ENCODE results near the gene FITM2. TPM values are rescaled to one million over a fixed set of nuclear protein-coding genes. Genes with fewer than 3 reads are reported as not detected.
"Not testable (repeated sequence)": the region's sequence is repeated elsewhere in the genome, so short reads cannot be mapped to it uniquely, and the experiment has no call there.

Gene FITM2
- total and polyA plus RNA-seq, 10 of the 15 experiments (the other 5 are each of a cell fraction or from before 2014, with no cell fraction given), result 0.46 to 1.9 (median 1.6) TPM

DNA sequence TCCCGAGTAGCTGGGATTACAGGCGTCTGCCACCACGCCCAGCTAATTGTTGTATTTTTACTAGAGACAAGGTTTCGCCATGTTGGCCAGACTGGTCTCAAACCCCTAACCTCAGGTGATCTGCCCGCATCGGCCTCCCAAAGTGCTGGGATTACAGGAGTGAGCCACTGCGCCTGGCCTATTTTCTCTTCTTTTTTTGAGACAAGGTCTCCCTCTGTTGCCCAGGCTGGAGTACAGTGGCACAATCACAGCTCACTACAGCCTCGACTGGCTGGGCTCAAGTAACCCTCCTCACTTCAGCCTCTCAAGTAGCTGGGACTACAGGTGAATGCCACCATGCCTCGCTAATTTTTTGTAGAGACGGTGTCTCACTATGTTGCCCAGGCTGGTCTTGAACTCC, 34.9 kb upstream of the FITM2 start:
- 48% methylated on average over 10 of the region's 10 CpGs for WGBS (ENCODE audit: insufficient coverage, insufficient replicate concordance, low lambda C conversion rate, missing lambda C conversion rate)
- H3K4me2 ChIP-seq (ENCODE audit: control insufficient read depth, insufficient read depth); H3K9ac ChIP-seq (ENCODE audit: control insufficient read depth, insufficient read depth, low read length); DNase-seq (ENCODE audit: low read depth, low spot score); H3K27ac ChIP-seq (ENCODE audit: control insufficient read depth, insufficient read depth); H3K9me3 ChIP-seq (replicated peaks; ENCODE audit: control insufficient read depth, insufficient read depth, low read length); SMC1A ChIA-PET (ENCODE audit: uncharacterized antibody, unreplicated experiment); H4K20me1 ChIP-seq (ENCODE audit: control insufficient read depth, insufficient read depth); H3K79me2 ChIP-seq (ENCODE audit: control insufficient read depth, insufficient read depth, low read length); H3K27me3 ChIP-seq (replicated peaks in 1 of 2; ENCODE audit: control insufficient read depth in 2 of 2, insufficient read depth in 2 of 2, low read length in 1 of 2); H3K36me3 ChIP-seq (ENCODE audit: control insufficient read depth in 2 of 2, insufficient read depth in 2 of 2, low read length in 1 of 2); H2AFZ ChIP-seq (ENCODE audit: control insufficient read depth, low read depth, low read length); POLR2A ChIA-PET; RAD21 ChIA-PET (ENCODE audit: unreplicated experiment); intact Hi-C loops (cut with micrococcal nuclease; ENCODE audit: unreplicated experiment); H3K4me1 ChIP-seq (ENCODE audit: control insufficient read depth, insufficient read depth, low read length); ATAC-seq; H3K4me3 ChIP-seq; BruUV-seq (replicated peaks); in situ Hi-C loops (cut with MboI); FAIRE-seq: not testable (repeated sequence)
- CTCF ChIA-PET, result interaction anchor here (0.6 kb wide), 1 partner anchor 132 kb away, joined by 3 read pairs; no protein-coding TSS in a partner anchor

GRCh38 chr20:44345147-44345546, 34.1 kb upstream of the FITM2 start:
- BruUV-seq (replicated peaks), result no TSS peak
- SMC1A ChIA-PET (ENCODE audit: uncharacterized antibody, unreplicated experiment), result no interaction called here
- CTCF ChIA-PET, result no interaction called here
- TF ChIP-seq MEF2A (IDR thresholded peaks at IDR 0.05; ENCODE audit: insufficient read depth, low read depth, low read length) (no peak), ZNF274 (IDR thresholded peaks at IDR 0.05; ENCODE audit: insufficient read depth, insufficient read length) (no peak), ZBED1 (IDR thresholded peaks at IDR 0.05; ENCODE audit: borderline replicate concordance) (no peak), SKIL (IDR thresholded peaks at IDR 0.05; ENCODE audit: low read depth, poor library complexity, severe bottlenecking) (no peak), CREM (IDR thresholded peaks at IDR 0.05; ENCODE audit: low read depth) (no peak), HDAC6 (IDR thresholded peaks at IDR 0.05; ENCODE audit: unreplicated experiment) (no peak), SPI1 (IDR thresholded peaks at IDR 0.05; ENCODE audit: borderline replicate concordance, insufficient read depth, low read depth, low read length) (no peak), CREB1 (IDR thresholded peaks at IDR 0.05; ENCODE audit: low read depth) (no peak), SREBF2 (IDR thresholded peaks at IDR 0.05; ENCODE audit: low read length) (no peak), TARDBP (IDR thresholded peaks at IDR 0.05; ENCODE audit: borderline replicate concordance) (no peak), NFIC (IDR thresholded peaks at IDR 0.05; ENCODE audit: low read depth, low read length) (no peak), SMARCA5 (IDR thresholded peaks at IDR 0.05) (no peak), E2F4 (IDR thresholded peaks at IDR 0.05; ENCODE audit: low read depth, low read length) (no peak), BHLHE40 (IDR thresholded peaks at IDR 0.05; ENCODE audit: borderline replicate concordance in 1 of 2, low read depth in 2 of 2, low read length in 1 of 2) (no peak)
- TF ChIP-seq, protein P1, sequence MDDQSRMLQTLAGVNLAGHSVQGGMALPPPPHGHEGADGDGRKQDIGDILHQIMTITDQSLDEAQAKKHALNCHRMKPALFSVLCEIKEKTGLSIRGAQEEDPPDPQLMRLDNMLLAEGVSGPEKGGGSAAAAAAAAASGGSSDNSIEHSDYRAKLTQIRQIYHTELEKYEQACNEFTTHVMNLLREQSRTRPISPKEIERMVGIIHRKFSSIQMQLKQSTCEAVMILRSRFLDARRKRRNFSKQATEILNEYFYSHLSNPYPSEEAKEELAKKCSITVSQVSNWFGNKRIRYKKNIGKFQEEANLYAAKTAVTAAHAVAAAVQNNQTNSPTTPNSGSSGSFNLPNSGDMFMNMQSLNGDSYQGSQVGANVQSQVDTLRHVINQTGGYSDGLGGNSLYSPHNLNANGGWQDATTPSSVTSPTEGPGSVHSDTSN (IDR thresholded peaks at IDR 0.05; ENCODE audit: insufficient replicate concordance, low read depth, low read length), result no peak

More at GRCh38 chr20:44345147-44345546, 34.1 kb upstream of the FITM2 start:
- DNase-seq (ENCODE audit: low read depth, low spot score) (no peak), ATAC-seq (no peak), FAIRE-seq (no peak)
- Histone ChIP-seq H3K27ac (ENCODE audit: control insufficient read depth, insufficient read depth) (no peak overlapping the region), H3K27me3 (replicated peaks in 1 of 2; ENCODE audit: control insufficient read depth in 2 of 2, insufficient read depth in 2 of 2, low read length in 1 of 2) (no peaks in the 10 kb centered on the region; a peak in 2 of 4 replicates), H4K20me1 (ENCODE audit: control insufficient read depth, insufficient read depth) (no peaks in the 10 kb centered on the region), H3K4me1 (ENCODE audit: control insufficient read depth, insufficient read depth, low read length) (no peaks in the 10 kb centered on the region), H3K9me3 (replicated peaks; ENCODE audit: control insufficient read depth, insufficient read depth, low read length) (no peaks in the 10 kb centered on the region), H3K4me2 (ENCODE audit: control insufficient read depth, insufficient read depth) (no peak overlapping the region), H3K36me3 (ENCODE audit: control insufficient read depth in 2 of 2, insufficient read depth in 2 of 2, low read length in 1 of 2) (no peaks in the 10 kb centered on the region), H3K4me3 (no peak overlapping the region), H3K79me2 (ENCODE audit: control insufficient read depth, insufficient read depth, low read length) (no peaks in the 10 kb centered on the region), H2AFZ (ENCODE audit: control insufficient read depth, low read depth, low read length) (no peak overlapping the region), H3K9ac (ENCODE audit: control insufficient read depth, insufficient read depth, low read length) (no peak overlapping the region)
- in situ Hi-C loops (cut with MboI), result no loop called here
- 36% methylated on average over 8 of the region's 8 CpGs for WGBS (ENCODE audit: insufficient coverage, insufficient replicate concordance, low lambda C conversion rate, missing lambda C conversion rate)
- RAD21 ChIA-PET (ENCODE audit: unreplicated experiment), result no interaction called here
- POLR2A ChIA-PET, result no interaction called here
- intact Hi-C loops (cut with micrococcal nuclease; ENCODE audit: unreplicated experiment), result no loop called here

Data from GM12878 (cell line).